ENCODE measurements around the gene SLC16A8. TPM values are rescaled to one million over a fixed set of nuclear protein-coding genes. Genes with fewer than 3 reads are reported as not detected.

Gene SLC16A8
- total RNA-seq, 1 donor from 2014 or later = not detected

- H3K36me3 ChIP-seq (ENCODE audit: insufficient read depth, low read length) = no peaks in the 10 kb centered on the region
- H3K79me2 ChIP-seq (ENCODE audit: insufficient read depth, low read length) = no peaks in the 10 kb centered on the region
- no peaks in the 10 kb centered on the region for H3K9me3 ChIP-seq (ENCODE audit: insufficient read depth, low read depth, low read length)
- DNase-seq (ENCODE audit: low read depth) (no peak), FAIRE-seq (no peak)
- H3K4me1 ChIP-seq (ENCODE audit: insufficient read depth, low read length) = no peaks in the 10 kb centered on the region
- Mint-ChIP-seq H3K9me3 (ENCODE audit: unreplicated experiment) (no peaks in the 10 kb centered on the region), H3K4me3 (ENCODE audit: unreplicated experiment) (no peak overlapping the region), H3K27ac (ENCODE audit: unreplicated experiment) (no peak overlapping the region), H3K27me3 (ENCODE audit: low read depth, unreplicated experiment) (peaks cover 11% of the 10 kb centered on the region), H3K4me1 (ENCODE audit: low read depth, unreplicated experiment) (no peaks in the 10 kb centered on the region), H3K36me3 (ENCODE audit: low read depth, unreplicated experiment) (peaks cover 3% of the 10 kb centered on the region)
- no peak overlapping the region for H2AFZ ChIP-seq (ENCODE audit: low read depth, low read length)
- no peaks in the 10 kb centered on the region for H3K27me3 ChIP-seq (ENCODE audit: insufficient read depth, low read length)
- no peak overlapping the region for H3K27ac ChIP-seq (ENCODE audit: low read depth, low read length)
- H3K4me3 ChIP-seq (ENCODE audit: insufficient read depth, low read depth, low read length) = no peak overlapping the region
- no peak for TF ChIP-seq CTCF (IDR thresholded peaks at IDR 0.05; ENCODE audit: insufficient read depth, low read depth, low read length)
- TF ChIP-seq EZH2 (IDR thresholded peaks at IDR 0.05; ENCODE audit: insufficient read depth, low read length) = no peak
- H3K9ac ChIP-seq (ENCODE audit: low read length) = no peak overlapping the region
- no peak overlapping the region for H3K4me2 ChIP-seq (ENCODE audit: low read length)
- no peaks in the 10 kb centered on the region for H4K20me1 ChIP-seq (ENCODE audit: insufficient read depth, low read length)
These were observed 23.9 kb upstream of the SLC16A8 start for GRCh38 chr22:38107692-38108515.

- no peaks in the 10 kb centered on the region for H3K27me3 ChIP-seq (ENCODE audit: insufficient read depth, low read length)
- Mint-ChIP-seq H3K4me1 (ENCODE audit: low read depth, unreplicated experiment) (no peaks in the 10 kb centered on the region), H3K9me3 (ENCODE audit: unreplicated experiment) (no peaks in the 10 kb centered on the region), H3K4me3 (ENCODE audit: unreplicated experiment) (no peak overlapping the region), H3K27me3 (ENCODE audit: low read depth, unreplicated experiment) (peaks cover 9% of the 10 kb centered on the region), H3K27ac (ENCODE audit: unreplicated experiment) (no peak overlapping the region), H3K36me3 (ENCODE audit: low read depth, unreplicated experiment) (peaks cover 3% of the 10 kb centered on the region)
- no peak overlapping the region for H3K9ac ChIP-seq (ENCODE audit: low read length)
- H3K9me3 ChIP-seq (ENCODE audit: insufficient read depth, low read depth, low read length) = no peaks in the 10 kb centered on the region
- no peak for TF ChIP-seq CTCF (IDR thresholded peaks at IDR 0.05; ENCODE audit: insufficient read depth, low read depth, low read length)
- no peak for TF ChIP-seq EZH2 (IDR thresholded peaks at IDR 0.05; ENCODE audit: insufficient read depth, low read length)
- no peaks in the 10 kb centered on the region for H4K20me1 ChIP-seq (ENCODE audit: insufficient read depth, low read length)
- FAIRE-seq = no peak
- no peaks in the 10 kb centered on the region for H3K4me1 ChIP-seq (ENCODE audit: insufficient read depth, low read length)
- no peaks in the 10 kb centered on the region for H3K36me3 ChIP-seq (ENCODE audit: insufficient read depth, low read length)
- no peak overlapping the region for H2AFZ ChIP-seq (ENCODE audit: low read depth, low read length)
- no peaks in the 10 kb centered on the region for H3K79me2 ChIP-seq (ENCODE audit: insufficient read depth, low read length)
- H3K27ac ChIP-seq (ENCODE audit: low read depth, low read length) = no peak overlapping the region
- no peak for DNase-seq (ENCODE audit: low read depth)
- no peak overlapping the region for H3K4me2 ChIP-seq (ENCODE audit: low read length)
- H3K4me3 ChIP-seq (ENCODE audit: insufficient read depth, low read depth, low read length) = no peak overlapping the region
These were observed 23.0 kb upstream of the SLC16A8 start for GRCh38 chr22:38106814-38107578.

All from astrocyte (in vitro differentiated cells and primary cell).